GM12874 (cell line): ENCODE results near the gene SIVA1.

ENCODE experiments used
- TF ChIP-seq, protein P1 (sequence below): IDR thresholded peaks from 2 replicates; pipeline ENCODE4 v1.5.1; 2011; ENCODE audit warnings: low read depth, mild to moderate bottlenecking, control low read depth, low read length, moderate library complexity; ENCODE audit not compliant: insufficient read depth

Gene SIVA1

DNA sequence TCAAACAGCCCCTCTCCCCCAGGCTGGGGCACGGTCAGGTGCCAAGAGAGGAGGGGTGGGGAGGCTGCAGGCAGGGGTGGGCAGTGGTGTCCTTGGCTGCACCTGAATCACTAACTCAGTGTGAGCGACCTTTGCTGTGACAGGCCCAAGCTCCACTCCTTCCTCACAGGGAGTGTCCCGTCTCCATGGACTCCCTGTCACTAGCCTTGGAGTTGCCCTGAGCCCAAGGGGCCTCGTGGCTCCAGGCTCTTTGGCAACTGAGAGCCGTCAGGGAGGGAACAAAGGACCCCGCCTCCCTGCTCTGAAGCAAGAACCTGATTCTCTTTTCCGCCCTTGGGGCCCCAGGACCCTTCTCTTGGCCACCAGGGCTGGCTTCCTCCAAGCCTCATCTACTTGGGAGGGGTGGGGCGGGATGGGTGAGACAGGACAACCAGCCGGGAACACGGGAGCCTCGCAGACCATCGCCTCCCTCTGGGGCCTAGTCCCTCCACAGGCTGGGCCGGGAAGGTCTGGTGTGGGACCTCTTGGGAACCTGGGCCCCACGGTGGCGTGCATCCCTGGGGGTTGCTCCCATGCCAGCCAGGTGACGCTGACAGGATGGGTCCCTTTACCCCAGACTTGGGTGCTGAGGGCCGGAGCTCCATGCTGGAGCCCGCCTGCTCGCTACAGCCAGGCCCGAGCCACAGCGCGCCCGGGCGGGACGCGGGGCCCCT is 29.9 kb upstream of the SIVA1 start:
- TF ChIP-seq, protein P1, sequence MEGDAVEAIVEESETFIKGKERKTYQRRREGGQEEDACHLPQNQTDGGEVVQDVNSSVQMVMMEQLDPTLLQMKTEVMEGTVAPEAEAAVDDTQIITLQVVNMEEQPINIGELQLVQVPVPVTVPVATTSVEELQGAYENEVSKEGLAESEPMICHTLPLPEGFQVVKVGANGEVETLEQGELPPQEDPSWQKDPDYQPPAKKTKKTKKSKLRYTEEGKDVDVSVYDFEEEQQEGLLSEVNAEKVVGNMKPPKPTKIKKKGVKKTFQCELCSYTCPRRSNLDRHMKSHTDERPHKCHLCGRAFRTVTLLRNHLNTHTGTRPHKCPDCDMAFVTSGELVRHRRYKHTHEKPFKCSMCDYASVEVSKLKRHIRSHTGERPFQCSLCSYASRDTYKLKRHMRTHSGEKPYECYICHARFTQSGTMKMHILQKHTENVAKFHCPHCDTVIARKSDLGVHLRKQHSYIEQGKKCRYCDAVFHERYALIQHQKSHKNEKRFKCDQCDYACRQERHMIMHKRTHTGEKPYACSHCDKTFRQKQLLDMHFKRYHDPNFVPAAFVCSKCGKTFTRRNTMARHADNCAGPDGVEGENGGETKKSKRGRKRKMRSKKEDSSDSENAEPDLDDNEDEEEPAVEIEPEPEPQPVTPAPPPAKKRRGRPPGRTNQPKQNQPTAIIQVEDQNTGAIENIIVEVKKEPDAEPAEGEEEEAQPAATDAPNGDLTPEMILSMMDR: no peak

DNA sequence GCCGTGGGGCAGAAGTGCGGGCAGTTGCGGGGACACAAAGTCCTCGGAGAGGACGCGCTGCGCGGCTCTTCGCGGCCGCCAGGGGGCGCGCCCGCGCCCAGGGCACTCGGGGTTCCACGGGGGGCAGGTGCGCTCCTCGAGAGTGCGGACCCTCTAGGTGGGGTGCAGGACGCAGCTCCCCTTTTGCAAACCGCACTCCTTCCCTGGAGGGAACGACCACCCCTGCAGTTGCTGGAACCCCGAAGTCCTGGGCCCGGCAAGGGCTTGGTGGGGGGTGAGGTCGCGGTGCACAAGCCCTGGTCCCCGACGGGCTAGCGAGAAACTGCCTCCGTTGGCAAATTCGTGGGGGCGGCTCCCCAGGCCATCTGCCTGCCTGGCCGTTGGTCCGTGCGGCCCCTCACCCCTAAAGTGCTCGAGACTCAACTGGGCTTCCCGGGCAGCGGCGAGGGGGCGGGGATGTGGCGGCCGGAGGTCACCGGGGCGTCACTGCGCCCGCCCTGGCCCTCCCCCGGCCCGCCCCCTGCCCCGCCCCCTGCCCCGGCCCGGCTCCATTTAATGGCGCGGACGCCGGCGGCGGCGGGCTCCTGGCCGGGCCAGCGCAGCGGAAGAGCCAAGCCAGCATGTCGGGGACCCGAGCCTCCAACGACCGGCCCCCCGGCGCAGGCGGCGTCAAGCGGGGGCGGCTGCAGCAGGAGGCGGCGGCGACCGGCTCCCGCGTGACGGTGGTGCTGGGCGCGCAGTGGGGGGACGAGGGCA is 29.1 kb upstream of the SIVA1 start, which contains the start of gene ADSS1:
Gene ADSS1, plus strand, starts transcription at position 579 of the 756 bp plus-strand sequence. Its CDS starts 42 bp downstream, at position 621.
- TF ChIP-seq, protein P1: peak; percentile 99

DNA sequence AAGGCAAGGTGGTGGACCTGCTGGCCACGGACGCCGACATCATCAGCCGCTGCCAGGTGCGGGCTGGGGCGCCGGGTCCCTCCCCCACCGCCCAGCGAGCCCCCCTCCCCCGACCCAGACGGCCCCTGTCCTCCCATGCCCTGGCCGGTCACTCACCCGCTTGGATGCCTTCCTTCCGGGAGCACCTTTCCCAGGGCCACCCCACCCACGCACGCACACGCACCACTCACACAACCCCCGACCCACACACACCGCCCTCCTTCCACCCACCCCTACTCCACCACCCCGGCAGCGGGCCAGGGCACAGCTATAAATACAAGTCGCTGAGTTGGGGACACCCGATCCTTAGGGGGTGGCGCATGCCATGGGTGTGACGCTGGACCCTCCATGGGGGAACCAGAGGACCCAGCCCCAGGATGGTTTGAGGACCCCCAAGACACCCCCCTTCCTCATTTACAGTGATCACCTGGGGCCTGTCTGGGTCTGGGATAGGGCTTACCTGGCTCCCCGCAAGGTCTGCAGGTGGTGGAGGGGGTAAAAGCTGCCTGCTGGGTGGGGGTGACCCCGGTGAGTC is 28.5 kb upstream of the SIVA1 start:
- TF ChIP-seq, protein P1: no peak

DNA sequence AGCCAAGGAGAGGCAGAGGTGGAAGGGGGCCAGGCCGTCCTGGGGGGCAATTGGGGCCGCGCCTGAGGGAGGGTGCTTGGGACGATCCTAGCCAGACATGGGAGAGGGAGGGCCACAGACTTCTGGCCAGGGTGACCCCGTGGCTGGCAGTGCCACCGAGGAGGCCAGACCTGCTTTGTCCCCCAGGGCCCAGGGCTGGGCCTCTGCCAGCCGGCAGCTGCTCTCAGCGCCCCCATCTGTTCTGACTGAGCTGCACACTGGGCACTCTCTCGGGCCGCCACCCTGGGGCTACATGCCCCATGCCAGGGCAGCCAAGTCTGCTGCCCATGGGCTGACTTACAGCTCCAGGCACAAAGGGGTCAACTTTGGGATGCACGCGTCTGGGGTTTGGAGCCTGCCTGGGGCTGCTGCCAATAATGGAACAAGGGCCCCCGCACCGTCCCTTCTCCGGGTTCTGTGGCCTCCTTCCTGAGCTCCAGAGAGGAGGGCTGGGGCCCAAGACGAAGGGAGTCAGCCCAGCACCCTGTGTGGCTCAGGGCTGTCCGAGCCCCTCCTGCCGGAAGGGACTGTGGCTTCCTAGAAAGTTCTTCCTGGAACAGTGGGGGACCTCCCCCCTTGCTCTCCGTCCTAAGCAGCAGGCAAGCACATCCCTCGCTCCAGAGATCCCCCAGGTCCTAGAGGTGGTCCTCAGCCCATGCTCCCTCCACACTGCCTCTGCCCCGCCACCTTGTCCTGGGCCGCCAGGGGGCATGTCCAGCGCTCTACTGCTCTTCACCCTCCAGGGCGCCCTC is 27.8 kb upstream of the SIVA1 start:
- TF ChIP-seq, protein P1: peak; percentile 13; the same call in 1 of the 2 replicates

DNA sequence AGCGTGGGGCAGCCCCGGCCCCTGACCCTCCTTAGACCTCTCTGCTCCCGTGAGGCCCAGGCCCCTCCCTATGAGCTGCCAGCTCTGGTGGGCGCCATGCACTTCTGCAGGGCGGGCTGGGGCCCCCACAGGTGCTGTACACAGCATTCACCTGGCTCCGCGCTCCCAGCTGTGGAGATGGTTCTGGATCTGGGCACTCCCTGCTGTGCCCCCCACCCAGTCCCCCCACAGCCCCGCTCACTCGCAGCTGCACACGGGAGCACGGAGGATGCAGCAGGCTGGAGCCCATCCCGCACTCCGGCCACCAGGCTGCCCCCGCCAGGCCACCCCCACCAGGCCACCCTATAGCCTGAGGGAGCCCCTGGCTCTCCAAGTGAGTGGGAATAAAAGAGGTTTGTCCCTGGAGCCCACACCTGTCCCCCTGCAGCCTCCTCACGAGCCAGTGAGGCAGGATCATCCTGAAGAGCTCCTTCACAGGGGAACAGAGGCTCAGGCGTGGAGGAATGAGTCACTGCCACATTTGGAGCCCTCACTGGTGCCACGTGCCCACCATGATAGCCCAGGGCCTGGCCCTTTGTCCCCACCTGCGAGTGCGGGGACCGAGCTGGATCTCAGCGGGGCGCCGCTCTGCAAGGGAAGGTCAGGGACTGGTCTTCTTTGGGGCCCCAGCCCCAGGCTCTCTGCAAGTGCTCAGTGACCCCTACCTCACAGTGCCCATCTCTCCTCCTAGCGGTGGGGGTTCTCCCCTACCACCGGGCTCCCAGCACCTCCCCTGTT is 27.0 kb upstream of the SIVA1 start:
- TF ChIP-seq, protein P1: no peak

DNA sequence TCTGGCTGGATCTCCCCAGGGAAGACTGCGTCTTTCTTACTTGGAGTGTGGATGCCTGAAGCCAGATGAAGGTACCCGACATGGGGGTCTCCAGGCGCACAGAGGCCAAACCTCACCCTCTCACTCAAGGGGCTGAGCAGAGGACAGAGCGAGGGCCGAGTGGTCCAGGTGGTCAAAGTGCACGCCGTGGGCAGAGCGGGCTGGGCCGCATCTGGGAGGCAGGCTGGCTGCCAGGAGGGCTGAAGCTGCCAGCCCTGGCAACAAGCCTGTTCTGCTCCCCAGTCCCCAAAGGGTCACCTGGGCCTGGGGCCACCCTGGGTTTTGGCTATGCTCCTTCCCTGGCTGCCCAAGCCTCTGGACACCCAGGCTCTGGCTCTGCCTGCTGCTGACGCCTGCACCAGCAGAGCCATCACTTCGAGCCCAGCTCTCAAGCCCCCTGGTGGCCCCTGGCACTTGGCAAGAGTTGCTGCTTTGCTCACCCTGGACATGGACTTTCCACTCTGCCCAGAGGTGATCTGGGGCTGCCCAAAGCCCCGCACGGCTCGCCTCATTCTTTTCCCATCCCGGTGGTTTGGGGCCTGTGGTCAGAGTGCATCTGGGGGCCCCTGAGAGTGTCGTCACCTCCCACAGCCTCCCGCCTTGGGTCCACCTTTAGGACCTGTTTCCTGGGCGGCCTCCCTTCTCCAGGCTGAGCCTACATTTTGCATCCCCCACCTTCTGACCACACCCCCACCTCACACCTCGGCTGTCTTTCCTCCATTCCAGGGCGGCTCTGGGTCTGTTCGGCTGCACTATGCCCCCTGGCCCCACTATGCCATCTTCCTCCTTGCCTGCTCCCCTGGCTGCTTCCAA is 26.1 kb upstream of the SIVA1 start:
- TF ChIP-seq, protein P1: no peak
